ENCODE data around the gene ZC3H14. TPM values are rescaled to one million over a fixed set of nuclear protein-coding genes. Genes with fewer than 3 reads are reported as not detected.

The ZC3H14 gene, protein sequence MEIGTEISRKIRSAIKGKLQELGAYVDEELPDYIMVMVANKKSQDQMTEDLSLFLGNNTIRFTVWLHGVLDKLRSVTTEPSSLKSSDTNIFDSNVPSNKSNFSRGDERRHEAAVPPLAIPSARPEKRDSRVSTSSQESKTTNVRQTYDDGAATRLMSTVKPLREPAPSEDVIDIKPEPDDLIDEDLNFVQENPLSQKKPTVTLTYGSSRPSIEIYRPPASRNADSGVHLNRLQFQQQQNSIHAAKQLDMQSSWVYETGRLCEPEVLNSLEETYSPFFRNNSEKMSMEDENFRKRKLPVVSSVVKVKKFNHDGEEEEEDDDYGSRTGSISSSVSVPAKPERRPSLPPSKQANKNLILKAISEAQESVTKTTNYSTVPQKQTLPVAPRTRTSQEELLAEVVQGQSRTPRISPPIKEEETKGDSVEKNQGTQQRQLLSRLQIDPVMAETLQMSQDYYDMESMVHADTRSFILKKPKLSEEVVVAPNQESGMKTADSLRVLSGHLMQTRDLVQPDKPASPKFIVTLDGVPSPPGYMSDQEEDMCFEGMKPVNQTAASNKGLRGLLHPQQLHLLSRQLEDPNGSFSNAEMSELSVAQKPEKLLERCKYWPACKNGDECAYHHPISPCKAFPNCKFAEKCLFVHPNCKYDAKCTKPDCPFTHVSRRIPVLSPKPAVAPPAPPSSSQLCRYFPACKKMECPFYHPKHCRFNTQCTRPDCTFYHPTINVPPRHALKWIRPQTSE
- 10 to 100 TPM; 38.6 to 48.5 TPM for total RNA-seq

- H3K27ac ChIP-seq = peak within 1 kb of the TSS; percentile 91 to 98 (median 94)
- intact Hi-C loops (cut with DNase I) = no loop called here
- peak; percentile 85 to 86 (median 86) for DNase-seq
Observed at GRCh38 chr14:88562831-88563686, at the start of gene ZC3H14. Gene ZC3H14, plus strand, starts transcription at chr14:88563037. Its CDS starts 97 bp downstream, at chr14:88563134.

DNA sequence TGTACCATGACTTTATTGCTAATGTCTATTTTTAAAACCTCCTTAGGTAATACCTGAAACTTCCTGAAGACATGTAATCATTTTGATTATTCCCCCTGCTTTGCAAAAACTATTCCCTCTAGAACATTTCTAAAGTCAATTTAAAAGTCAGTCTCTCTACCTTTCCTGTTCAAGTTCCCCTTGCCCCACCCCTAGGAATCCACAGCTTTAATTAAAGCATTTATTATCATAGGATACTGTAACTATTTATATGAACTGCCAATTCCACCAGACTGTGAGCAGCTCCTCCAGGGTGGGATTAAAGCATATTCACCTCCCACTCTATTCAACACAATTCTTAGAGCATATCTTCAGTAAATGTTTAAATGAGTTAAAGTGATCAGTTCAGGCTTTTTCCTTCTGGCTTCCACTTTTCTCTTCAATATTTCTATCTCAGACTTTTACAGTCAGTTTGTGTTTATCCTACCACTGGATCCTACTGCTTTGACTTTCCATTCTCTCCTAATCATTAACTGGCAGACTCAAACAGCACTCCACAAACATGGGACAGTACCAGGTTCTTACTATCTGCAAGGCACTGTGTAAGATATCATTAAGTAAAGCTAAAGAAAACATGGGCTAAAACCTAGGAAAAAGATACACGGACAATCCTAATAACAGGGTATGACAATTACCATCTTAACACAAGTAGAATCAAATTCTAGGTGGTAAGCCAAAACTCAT is 47.2 kb upstream of the ZC3H14 start:
- TF ChIP-seq POLR2A (IDR thresholded peaks at IDR 0.05) = no peak
- TF ChIP-seq, protein P1, sequence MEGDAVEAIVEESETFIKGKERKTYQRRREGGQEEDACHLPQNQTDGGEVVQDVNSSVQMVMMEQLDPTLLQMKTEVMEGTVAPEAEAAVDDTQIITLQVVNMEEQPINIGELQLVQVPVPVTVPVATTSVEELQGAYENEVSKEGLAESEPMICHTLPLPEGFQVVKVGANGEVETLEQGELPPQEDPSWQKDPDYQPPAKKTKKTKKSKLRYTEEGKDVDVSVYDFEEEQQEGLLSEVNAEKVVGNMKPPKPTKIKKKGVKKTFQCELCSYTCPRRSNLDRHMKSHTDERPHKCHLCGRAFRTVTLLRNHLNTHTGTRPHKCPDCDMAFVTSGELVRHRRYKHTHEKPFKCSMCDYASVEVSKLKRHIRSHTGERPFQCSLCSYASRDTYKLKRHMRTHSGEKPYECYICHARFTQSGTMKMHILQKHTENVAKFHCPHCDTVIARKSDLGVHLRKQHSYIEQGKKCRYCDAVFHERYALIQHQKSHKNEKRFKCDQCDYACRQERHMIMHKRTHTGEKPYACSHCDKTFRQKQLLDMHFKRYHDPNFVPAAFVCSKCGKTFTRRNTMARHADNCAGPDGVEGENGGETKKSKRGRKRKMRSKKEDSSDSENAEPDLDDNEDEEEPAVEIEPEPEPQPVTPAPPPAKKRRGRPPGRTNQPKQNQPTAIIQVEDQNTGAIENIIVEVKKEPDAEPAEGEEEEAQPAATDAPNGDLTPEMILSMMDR (IDR thresholded peaks at IDR 0.05) = no peak
- WGBS, 2 donors = 23 to 41% methylated on average over 1 of the region's 1 CpG
- Histone ChIP-seq H3K4me3 (no peak overlapping the region), H3K27me3 (no peaks in the 10 kb centered on the region), H3K27ac (peak overlapping the region in 2 of 4 donors; percentile 19 to 72), H3K9me3 (no peaks in the 10 kb centered on the region), H3K4me1 (peaks cover 28% of the 10 kb centered on the region), H3K36me3 (replicated peaks in 1 of 2; ENCODE audit: insufficient read depth in 1 of 2, low read depth in 2 of 2) (no peaks in the 10 kb centered on the region)
- DNase-seq (no peak), ATAC-seq (no peak)
- intact Hi-C loops (cut with DNase I) = no loop called here

More at GRCh38 chr14:88562831-88563686, at the start of gene ZC3H14:
- 0 to 1% methylated on average over 9 to 82 of the region's 99 CpGs for WGBS, 2 donors
- ATAC-seq = peak; percentile 97
- H3K27me3 ChIP-seq = no peaks in the 10 kb centered on the region
- peak within 1 kb of the TSS; percentile 78 to 96 for H3K4me3 ChIP-seq
- peak; percentile 53 to 86 (median 78) for TF ChIP-seq POLR2A (IDR thresholded peaks at IDR 0.05)
- TF ChIP-seq, protein P1 (IDR thresholded peaks at IDR 0.05) = peak in 2 of 7 experiments; percentile 3 to 7
- no peaks in the 10 kb centered on the region for H3K9me3 ChIP-seq
- H3K4me1 ChIP-seq = peaks cover 18% of the 10 kb centered on the region
- peaks cover 0 to 3% of the 10 kb centered on the region in 2 donors for H3K36me3 ChIP-seq (replicated peaks in 1 of 2; ENCODE audit: insufficient read depth in 1 of 2, low read depth in 2 of 2)

DNA sequence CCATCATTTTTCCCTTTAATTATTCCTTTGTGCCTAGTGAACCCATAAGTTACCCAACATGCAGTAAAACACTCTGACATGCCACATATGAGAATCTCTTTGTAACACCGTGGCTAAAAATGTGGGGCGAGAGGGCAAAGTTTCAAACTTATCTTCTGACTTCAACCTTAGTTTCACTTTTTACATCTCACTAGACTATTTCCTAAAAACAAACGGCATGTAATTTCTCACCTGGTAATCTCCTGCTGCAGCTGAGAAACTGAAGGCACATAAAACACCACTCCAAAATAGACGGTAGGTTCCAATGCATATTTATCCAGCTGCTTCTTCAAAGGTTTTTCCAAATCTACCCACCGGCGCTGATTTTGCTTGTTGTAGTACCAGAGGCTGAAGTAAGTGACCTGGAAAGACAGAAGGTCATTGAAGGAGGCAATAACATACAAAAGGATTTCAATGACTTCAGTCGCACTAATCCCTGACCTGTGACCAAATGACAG is 45.9 kb upstream of the ZC3H14 start:
- ATAC-seq (peak; percentile 38), DNase-seq (peak in 2 of 4 donors; percentile 37 to 41)
- H3K9me3 ChIP-seq = no peaks in the 10 kb centered on the region
- peak overlapping the region; percentile 18 to 72 (median 34) for H3K27ac ChIP-seq
- WGBS, 2 donors = 22 to 33% methylated on average over 7 of the region's 7 CpGs
- H3K4me3 ChIP-seq = no peak overlapping the region
- intact Hi-C loops (cut with DNase I) = no loop called here
- no peaks in the 10 kb centered on the region for H3K27me3 ChIP-seq
- TF ChIP-seq, protein P1 (IDR thresholded peaks at IDR 0.05) = no peak
- no peak for TF ChIP-seq POLR2A (IDR thresholded peaks at IDR 0.05)
- peaks cover 38% of the 10 kb centered on the region for H3K4me1 ChIP-seq
- no peaks in the 10 kb centered on the region for H3K36me3 ChIP-seq (replicated peaks in 1 of 2; ENCODE audit: insufficient read depth in 1 of 2, low read depth in 2 of 2)

All from body of pancreas (tissue), 4 donors.